DOHH2 (cell line): ENCODE data around the gene HES6.

Experiments used
- CTCF ChIP-seq: fragments of 200-600 bp; sonication (generic); IDR thresholded peaks from one replicate; pipeline ENCODE4 v1.5.1; 2014; ENCODE audit warnings: antibody characterized with exemption, mild to moderate bottlenecking, low read depth, low read length; ENCODE audit not compliant: poor library complexity, severe bottlenecking
- EZH2phosphoT487 ChIP-seq: fragments of 200-600 bp; sonication (generic); IDR thresholded peaks from 2 replicates; pipeline ENCODE4 v1.6.1; 2017; ENCODE audit warnings: borderline replicate concordance, mild to moderate bottlenecking, antibody characterized with exemption, low read length, moderate library complexity, mixed read lengths

GRCh38 chr2:238251986-238252385, 12.1 kb upstream of the HES6 start:
- TF ChIP-seq CTCF: no peak
- no peak for TF ChIP-seq EZH2phosphoT487
